GM06990 (cell line): Measurements from ENCODE around the gene PCMTD2.

Source experiments
- DNase-seq: peaks from one replicate; pipeline ENCODE4 v3.0.0-alpha.2; 2011; ENCODE audit not compliant: insufficient read length; ENCODE audit errors: extremely low read depth
- H3K27me3 ChIP-seq: replicated peaks from 2 replicates; pipeline ENCODE4 v1.6.0; 2011; ENCODE audit warnings: low read length; ENCODE audit not compliant: control insufficient read depth, insufficient read depth
- H3K36me3 ChIP-seq: 2 replicates; pipeline ENCODE4 v1.5.1; 2011; ENCODE audit warnings: low read length; ENCODE audit not compliant: control insufficient read depth, insufficient read depth
- H3K4me3 ChIP-seq: replicated peaks from 2 replicates; pipeline ENCODE4 v1.5.1; 2011; ENCODE audit warnings: low read depth, mild to moderate bottlenecking, control low read depth, low read length
- CTCF ChIP-seq: IDR thresholded peaks from 2 replicates; pipeline ENCODE4 v1.5.1; 2011; ENCODE audit warnings: low read length, control low read depth, mild to moderate bottlenecking, inconsistent platforms; ENCODE audit not compliant: insufficient read depth, poor library complexity, severe bottlenecking

PCMTD2 gene

GRCh38 chr20:64264091-64264490 lies 8.5 kb downstream of the PCMTD2 start:
- no peak for DNase-seq
- no peak for TF ChIP-seq CTCF
- Histone ChIP-seq H3K36me3 (peaks cover 2% of the 10 kb centered on the region), H3K4me3 (no peak overlapping the region), H3K27me3 (no peaks in the 10 kb centered on the region)

- no peak for TF ChIP-seq CTCF
- H3K27me3 ChIP-seq, result no peaks in the 10 kb centered on the region
- DNase-seq, result no peak
- H3K4me3 ChIP-seq, result no peak overlapping the region
- H3K36me3 ChIP-seq, result peaks cover 2% of the 10 kb centered on the region
These were observed 9.7 kb downstream of the PCMTD2 start for GRCh38 chr20:64265201-64265600.

GRCh38 chr20:64266988-64267387 lies 11.4 kb downstream of the PCMTD2 start:
- Histone ChIP-seq H3K27me3 (no peaks in the 10 kb centered on the region), H3K36me3 (peaks cover 2% of the 10 kb centered on the region), H3K4me3 (no peak overlapping the region)
- TF ChIP-seq CTCF, result no peak
- no peak for DNase-seq

- Histone ChIP-seq H3K4me3 (no peak overlapping the region), H3K27me3 (no peaks in the 10 kb centered on the region), H3K36me3 (peaks cover 2% of the 10 kb centered on the region)
- TF ChIP-seq CTCF, result no peak
- no peak for DNase-seq
These were observed 12.6 kb downstream of the PCMTD2 start for GRCh38 chr20:64268174-64268573.

- H3K27me3 ChIP-seq, result no peaks in the 10 kb centered on the region
- DNase-seq, result no peak
- no peak for TF ChIP-seq CTCF
- no peak overlapping the region for H3K4me3 ChIP-seq
- H3K36me3 ChIP-seq, result peaks cover 3% of the 10 kb centered on the region
These were observed 14.3 kb downstream of the PCMTD2 start for GRCh38 chr20:64269604-64270411.
